IMR-90 (cell line): ENCODE measurements around the gene DTD1. TPM values are rescaled to one million over a fixed set of nuclear protein-coding genes. Genes with fewer than 3 reads are reported as not detected.

ENCODE experiments used
- ATAC-seq: fragments of 200-7000 bp; cut with Tn5 transposase; 2 replicates; pipeline ENCODE4 v1.9.1; 2020; ENCODE audit warnings: low read depth, mild to moderate bottlenecking, moderate library complexity
- BruUV-seq: library from RNA; stranded (reverse); fragments of 400-500 nt; replicated peaks from 2 replicates; lab custom pipeline; 2021; lab: Mats Ljungman, UMichigan
- CTCF ChIA-PET: fragments of 300-600 bp; formaldehyde crosslinking; extraction: SDS; loops from one replicate; lab custom pipeline; 2021; ENCODE audit warnings: antibody characterized with exemption; lab: Yijun Ruan, JAX
- POLR2A ChIA-PET: fragments of 300-600 bp; sonication (Branson Sonifier 250); formaldehyde crosslinking; loops from one replicate; lab custom pipeline; 2022; ENCODE audit warnings: antibody characterized with exemption; ENCODE audit not compliant: unreplicated experiment; lab: Charles Lee
- DNase-seq: peaks from one replicate; pipeline ENCODE4 v3.0.0; 2013
- H2AFZ ChIP-seq: replicated peaks from 2 replicates; pipeline ENCODE3; 2013; ENCODE audit warnings: low read length, mild to moderate bottlenecking; ENCODE audit not compliant: poor library complexity
- H2AK5ac ChIP-seq: 2 replicates; pipeline ENCODE4 v1.6.1; 2013; ENCODE audit warnings: low read depth, low read length, inconsistent platforms
- H2AK9ac ChIP-seq: replicated peaks from 2 replicates; pipeline ENCODE3; 2013; ENCODE audit warnings: mild to moderate bottlenecking, low read depth, low read length, moderate library complexity; ENCODE audit not compliant: poor library complexity
- H2BK120ac ChIP-seq: 2 replicates; pipeline ENCODE4 v1.6.1; 2013; ENCODE audit warnings: low read depth, low read length, inconsistent platforms
- H2BK15ac ChIP-seq: 3 replicates; pipeline ENCODE4 v1.6.1; 2013; ENCODE audit warnings: low read depth, low read length, inconsistent platforms
- H2BK20ac ChIP-seq: 2 replicates; pipeline ENCODE4 v1.6.1; 2013; ENCODE audit warnings: low read depth, mild to moderate bottlenecking, inconsistent platforms, low read length, moderate library complexity
- H2BK5ac ChIP-seq: 2 replicates; pipeline ENCODE4 v1.6.1; 2013; ENCODE audit warnings: mild to moderate bottlenecking, low read depth, low read length, inconsistent platforms; ENCODE audit not compliant: poor library complexity, severe bottlenecking
- H3K14ac ChIP-seq: replicated peaks from 2 replicates; pipeline ENCODE4 v1.6.1; 2013; ENCODE audit warnings: low read depth, low read length, inconsistent platforms
- H3K18ac ChIP-seq: 2 replicates; pipeline ENCODE4 v1.6.1; 2013; ENCODE audit warnings: low read depth, low read length, control low read depth
- H3K23ac ChIP-seq: 2 replicates; pipeline ENCODE4 v1.6.1; 2013; ENCODE audit warnings: low read depth, low read length, inconsistent platforms
- H3K27ac ChIP-seq: 2 replicates; pipeline ENCODE4 v1.5.1; 2013; ENCODE audit warnings: mild to moderate bottlenecking, control low read depth, low read length; ENCODE audit not compliant: insufficient read depth
- H3K27me3 ChIP-seq: 2 replicates; pipeline ENCODE4 v1.6.1; 2013; ENCODE audit warnings: low read length; ENCODE audit not compliant: control insufficient read depth, insufficient read depth
- H3K36me3 ChIP-seq: 2 replicates; pipeline ENCODE4 v1.6.1; 2013; ENCODE audit warnings: low read length, mixed read lengths; ENCODE audit not compliant: control insufficient read depth, insufficient read depth
- H3K4ac ChIP-seq: 2 replicates; pipeline ENCODE4 v1.6.1; 2013; ENCODE audit warnings: low read depth, low read length, inconsistent platforms
- H3K4me1 ChIP-seq: 2 replicates; pipeline ENCODE4 v1.6.1; 2013; ENCODE audit warnings: low read length, mixed read lengths; ENCODE audit not compliant: control insufficient read depth, insufficient read depth
- H3K4me2 ChIP-seq: 2 replicates; pipeline ENCODE4 v1.6.1; 2013; ENCODE audit warnings: low read depth, mild to moderate bottlenecking, control low read depth, low read length, moderate library complexity
- H3K4me3 ChIP-seq: 2 replicates; pipeline ENCODE4 v1.5.1; 2013; ENCODE audit warnings: low read depth, mild to moderate bottlenecking, control low read depth, low read length, moderate library complexity; ENCODE audit not compliant: insufficient read depth
- H3K56ac ChIP-seq: 2 replicates; pipeline ENCODE4 v1.6.1; 2013; ENCODE audit warnings: low read length, inconsistent platforms; ENCODE audit not compliant: insufficient read depth; ENCODE audit errors: extremely low read depth
- H3K79me1 ChIP-seq, 2 experiments: 2 replicates each; pipeline ENCODE4 v1.6.1; 2013; ENCODE audit warnings: low read length in 2 of 2, inconsistent platforms in 1 of 2, low read depth in 1 of 2
- H3K9ac ChIP-seq: 2 replicates; pipeline ENCODE4 v1.6.1; 2013; ENCODE audit warnings: low read depth, low read length, control low read depth
- H3K9me1 ChIP-seq: 2 replicates; pipeline ENCODE4 v1.6.1; 2013; ENCODE audit warnings: low read length, inconsistent platforms; ENCODE audit not compliant: insufficient read depth
- H3K9me3 ChIP-seq: 2 replicates; pipeline ENCODE4 v1.6.1; 2013; ENCODE audit warnings: low read length; ENCODE audit not compliant: control insufficient read depth, insufficient read depth
- H4K20me1 ChIP-seq: 2 replicates; pipeline ENCODE4 v1.6.1; 2013; ENCODE audit warnings: low read length, inconsistent platforms; ENCODE audit not compliant: insufficient read depth
- H4K5ac ChIP-seq: 2 replicates; pipeline ENCODE4 v1.6.1; 2013; ENCODE audit warnings: mild to moderate bottlenecking, low read depth, low read length, control low read depth
- H4K8ac ChIP-seq, 2 experiments: 2 replicates each; pipeline ENCODE4 v1.6.1; 2013; ENCODE audit warnings: low read depth in 2 of 2, low read length in 2 of 2, control low read depth in 1 of 2, inconsistent platforms in 1 of 2
- H4K91ac ChIP-seq: 2 replicates; pipeline ENCODE4 v1.6.1; 2013; ENCODE audit warnings: low read depth, low read length, inconsistent platforms; ENCODE audit not compliant: insufficient read depth
- BHLHE40 ChIP-seq: fragments of 150-350 bp; IDR thresholded peaks from 2 replicates; pipeline ENCODE4 v1.6.1; 2016; ENCODE audit warnings: mild to moderate bottlenecking, low read depth, low read length
- CHD1 ChIP-seq: IDR thresholded peaks from 2 replicates; pipeline ENCODE4 v1.6.1; 2012; ENCODE audit warnings: low read depth, low read length, improper control_type of control experiment
- ELK1 ChIP-seq: fragments of 150-350 bp; IDR thresholded peaks from 2 replicates; pipeline ENCODE4 v1.6.1; 2016; ENCODE audit warnings: low read depth, mild to moderate bottlenecking, low read length, moderate library complexity, borderline replicate concordance
- MAFK ChIP-seq: IDR thresholded peaks from 2 replicates; pipeline ENCODE4 v1.6.1; 2012; ENCODE audit warnings: low read depth, low read length, improper control_type of control experiment
- MAZ ChIP-seq: IDR thresholded peaks from 2 replicates; pipeline ENCODE4 v1.6.1; 2012; ENCODE audit warnings: low read depth, mild to moderate bottlenecking, low read length, improper control_type of control experiment, moderate library complexity, borderline replicate concordance
- MXI1 ChIP-seq: IDR thresholded peaks from 2 replicates; pipeline ENCODE4 v1.6.1; 2012; ENCODE audit warnings: low read depth, mild to moderate bottlenecking, low read length, moderate library complexity, borderline replicate concordance
- NFE2L2 ChIP-seq: fragments of 150-350 bp; IDR thresholded peaks from 2 replicates; pipeline ENCODE4 v1.6.1; 2016; ENCODE audit warnings: low read depth, mild to moderate bottlenecking, low read length
- POLR2A ChIP-seq: IDR thresholded peaks from 2 replicates; pipeline ENCODE4 v1.6.1; 2012; ENCODE audit warnings: mild to moderate bottlenecking, low read depth, low read length
- RCOR1 ChIP-seq: IDR thresholded peaks from 2 replicates; pipeline ENCODE4 v1.6.1; 2012; ENCODE audit warnings: mild to moderate bottlenecking, low read length, improper control_type of control experiment; ENCODE audit not compliant: insufficient replicate concordance
- RFX5 ChIP-seq: IDR thresholded peaks from 2 replicates; pipeline ENCODE4 v1.8.0; 2012; ENCODE audit warnings: low read depth, mild to moderate bottlenecking, low read length, moderate library complexity
- SMC3 ChIP-seq: fragments of 150-350 bp; IDR thresholded peaks from 2 replicates; pipeline ENCODE4 v1.6.1; 2016; ENCODE audit warnings: low read depth, mild to moderate bottlenecking, antibody characterized with exemption, low read length, moderate library complexity
- WGBS, 2 experiments: methylation state at CpG; one replicate each; pipeline versions ENCODE4 v1.1.5 to v1.1.7; 2013; ENCODE audit warnings: missing lambda C conversion rate in 2 of 2; ENCODE audit not compliant: insufficient read length in 1 of 2; ENCODE audit errors: extremely low coverage in 2 of 2; 5-methylcytosine and 5-hydroxymethylcytosine counted together
- dilution Hi-C: fragments of 300-500 bp; cut with HindIII; formaldehyde crosslinking; loops from one replicate; pipeline ENCODE4 v1.14.3; 2018; ENCODE audit warnings: low sequenced_read_pairs; ENCODE audit not compliant: unreplicated experiment
- in situ Hi-C: fragments of 300-500 bp; cut with MboI; formaldehyde crosslinking; loops from 3 replicates; pipeline ENCODE4 v1.14.3; 2019; ENCODE audit warnings: low sequenced_read_pairs, inconsistent platforms, mixed read lengths
- intact Hi-C: fragments of 100-400 bp; cut with micrococcal nuclease; formaldehyde crosslinking; loops from 2 replicates; pipeline ENCODE4 v1.10.0; 2022
- polyA plus RNA-seq, 3 experiments: library from polyadenylated mRNA; depleted of rRNA; stranded (reverse); fragments of >200 nt; gene quantifications; 2 replicates each; pipeline ENCODE4 v1.2.3, GENCODE V29; 2012; ENCODE audit warnings: low replicate concordance in 1 of 3
- total RNA-seq: library from RNA; depleted of rRNA; stranded (reverse); fragments of >200 nt; gene quantifications from 2 replicates; pipeline ENCODE4 v1.2.3, GENCODE V29; 2012

The DTD1 gene
- total and polyA plus RNA-seq, 2 of the 4 experiments (the other 2 are of a cell fraction): 73.1 to 101 TPM

GRCh38 chr20:18717062-18717461, 129.2 kb downstream of the DTD1 start:
- DNase-seq (no peak), ATAC-seq (no peak)
- Histone ChIP-seq H3K36me3 (no peaks in the 10 kb centered on the region), H2AK5ac (no peak overlapping the region), H3K27me3 (no peaks in the 10 kb centered on the region), H4K5ac (no peak overlapping the region), H2BK15ac (no peak overlapping the region), H4K8ac (no peak overlapping the region), H2AFZ (no peak overlapping the region), H3K4ac (no peak overlapping the region), H3K23ac (no peak overlapping the region), H3K4me2 (no peak overlapping the region), H3K9me3 (no peaks in the 10 kb centered on the region; the same call in 1 of the 2 replicates), H2BK5ac (no peak overlapping the region), H3K4me3 (no peak overlapping the region), H3K4me1 (peaks cover 2% of the 10 kb centered on the region; the same call in 1 of the 2 replicates), H4K20me1 (no peaks in the 10 kb centered on the region), H3K56ac (no peak overlapping the region), H3K9ac (no peak overlapping the region), H2BK20ac (no peak overlapping the region), H3K27ac (no peak overlapping the region), H2BK120ac (no peak overlapping the region), H3K14ac (no peak overlapping the region), H3K18ac (no peak overlapping the region), H3K79me1 (peaks cover 3 to 8% of the 10 kb centered on the region in 2 experiments; a peak in 2 of 4 replicates), H4K91ac (no peak overlapping the region), H3K9me1 (peaks cover 3% of the 10 kb centered on the region; the same call in 1 of the 2 replicates), H2AK9ac (no peak overlapping the region)
- TF ChIP-seq SMC3 (no peak), NFE2L2 (no peak), ELK1 (no peak), MXI1 (no peak), POLR2A (no peak), BHLHE40 (no peak), RCOR1 (no peak), MAFK (no peak), RFX5 (no peak), CHD1 (no peak), MAZ (no peak)
- ChIA-PET CTCF (no interaction called here), POLR2A (no interaction called here)
- intact Hi-C loops (no loop called here), dilution Hi-C loops (no loop called here), in situ Hi-C loops (no loop called here)
- WGBS, 2 experiments: no CpG with 5 or more reads among the region's 1 CpG
- no TSS peak for BruUV-seq
